NCI-H345 treated with DMSO at 0.1 percent for 48 hours (cell line): ENCODE measurements around the gene FBXO42.

ENCODE experiments used
- DNase-seq: peaks from one replicate; lab custom pipeline; 2025; ENCODE audit not compliant: unreplicated experiment; lab: John Stamatoyannopoulos, UW

The FBXO42 gene

DNA sequence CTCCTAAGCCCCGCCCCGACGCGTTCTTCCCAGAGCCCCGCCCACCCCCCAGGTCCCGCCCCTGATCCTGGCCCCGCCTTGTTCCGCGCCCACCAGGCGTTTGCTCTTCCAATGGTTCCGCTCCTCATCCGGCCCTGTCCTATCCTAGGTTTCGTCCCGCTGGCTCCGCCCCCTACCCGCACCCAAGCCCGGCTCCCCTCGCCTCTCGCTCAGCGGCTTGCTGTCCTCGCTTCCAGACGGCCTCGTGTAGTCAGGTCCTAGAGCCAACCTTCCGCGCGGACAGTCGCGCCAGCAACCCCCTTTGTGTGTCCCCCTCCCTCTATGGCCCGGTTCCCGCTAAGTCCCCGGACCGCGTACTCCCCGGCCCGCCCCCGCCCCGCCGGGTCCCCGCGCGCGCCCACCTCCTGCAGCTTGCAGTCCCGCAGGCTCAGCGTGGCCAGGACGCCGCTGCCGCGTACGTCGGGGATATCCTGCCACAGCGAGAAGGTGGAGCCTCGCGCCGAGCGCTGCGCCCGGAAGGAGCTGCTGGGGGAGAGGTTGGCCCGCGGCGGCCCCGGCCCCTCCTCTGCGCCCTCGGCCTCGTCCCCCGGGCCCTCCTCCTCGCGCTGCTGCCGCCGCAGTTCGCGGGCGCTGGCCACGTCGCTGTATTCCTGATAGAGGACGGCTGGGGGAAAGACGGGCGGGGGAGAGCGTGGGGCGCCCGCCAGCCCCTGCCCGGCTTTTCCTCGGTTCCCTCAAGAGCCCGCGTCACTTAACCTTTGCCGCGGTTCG, 145.5 kb downstream of the FBXO42 start:
- peak; percentile 97 for DNase-seq

GRCh38 chr1:16205891-16206546, 146.3 kb downstream of the FBXO42 start:
- DNase-seq = no peak

DNA sequence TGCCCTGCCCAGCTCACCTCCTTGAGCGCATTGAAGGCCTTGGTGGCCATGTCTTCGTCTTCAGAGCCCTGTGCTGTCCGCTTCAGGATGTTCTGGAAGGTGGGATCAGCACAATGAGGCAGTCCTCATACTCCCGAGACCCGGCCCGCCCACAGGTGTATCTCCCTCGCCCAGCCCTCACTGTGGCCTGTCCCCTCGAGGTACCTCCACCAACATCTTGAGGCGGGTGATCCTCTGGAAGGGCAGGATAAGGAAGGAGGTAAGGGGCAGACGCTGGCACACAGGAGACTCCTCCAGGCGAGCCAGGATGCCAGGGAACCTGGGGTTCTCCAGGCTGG, 147.0 kb downstream of the FBXO42 start:
- DNase-seq = no peak

GRCh38 chr1:16204634-16205333, 147.5 kb downstream of the FBXO42 start:
- no peak for DNase-seq

GRCh38 chr1:16204216-16204615, 148.1 kb downstream of the FBXO42 start:
- DNase-seq = no peak

GRCh38 chr1:16203550-16203949, 148.7 kb downstream of the FBXO42 start:
- DNase-seq = no peak

GRCh38 chr1:16202281-16203210, 149.7 kb downstream of the FBXO42 start:
- no peak for DNase-seq

DNA sequence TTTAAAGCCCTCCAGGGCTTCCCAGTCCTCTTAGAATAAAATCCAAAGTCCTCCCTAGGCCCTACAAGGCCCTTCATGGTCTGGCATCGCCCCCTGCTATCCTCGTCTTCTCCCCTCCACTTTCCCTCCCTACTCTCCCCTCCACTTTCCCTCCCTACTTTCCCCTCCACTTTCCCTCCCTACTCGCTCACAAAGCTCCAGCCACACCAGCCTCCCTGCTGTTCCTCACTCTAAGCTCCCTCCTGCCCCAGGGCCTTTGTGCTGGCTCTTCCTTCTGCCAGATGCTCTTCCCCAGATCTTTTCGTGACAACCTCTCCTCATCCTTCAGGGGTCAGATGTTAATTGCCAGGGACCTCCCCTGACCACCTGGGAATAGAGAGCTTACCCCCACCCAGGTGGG, 152.6 kb downstream of the FBXO42 start:
- no peak for DNase-seq

DNA sequence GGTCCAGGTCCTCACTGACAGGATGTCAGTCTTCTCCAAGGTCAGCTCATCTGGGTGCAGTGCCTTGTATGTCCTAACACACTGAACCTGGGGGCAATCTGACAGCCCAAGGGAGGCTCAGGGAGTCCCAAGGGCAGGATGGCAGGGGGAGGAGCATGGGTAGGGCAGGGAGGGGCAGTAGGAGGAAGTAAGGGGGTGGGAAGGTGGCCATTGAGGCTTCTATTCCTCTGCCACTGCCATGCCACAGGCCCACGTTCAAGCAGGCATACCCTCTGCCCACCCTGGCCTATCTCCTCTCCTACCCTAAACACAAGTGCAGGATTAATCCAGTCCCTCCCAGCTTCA, 153.2 kb downstream of the FBXO42 start:
- DNase-seq = no peak

GRCh38 chr1:16198444-16199156, 153.7 kb downstream of the FBXO42 start:
- no peak for DNase-seq

DNA sequence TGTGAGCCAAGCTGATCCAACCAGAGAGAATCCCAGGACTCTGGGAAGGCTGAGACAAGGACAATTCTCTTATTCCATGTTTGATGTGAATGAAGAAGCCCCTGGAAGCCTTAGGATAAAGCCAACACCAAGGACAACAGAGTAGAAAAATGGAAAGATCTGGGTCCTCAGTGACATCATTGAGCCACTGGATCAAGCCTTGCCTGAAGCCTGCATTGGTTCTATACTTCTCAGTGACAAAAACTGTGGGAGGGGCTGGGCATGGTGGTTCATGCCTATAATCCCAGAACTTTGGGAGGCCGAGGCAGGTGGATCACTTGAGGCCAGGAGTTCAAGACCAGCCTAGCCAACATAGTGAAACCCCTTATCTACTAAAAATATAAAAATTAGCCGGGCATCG, 155.4 kb downstream of the FBXO42 start:
- no peak for DNase-seq
